OCI-M2 (cell line): ENCODE measurements around the gene FES.
"Not testable (repeated sequence)": the region's sequence is repeated elsewhere in the genome, so short reads cannot be mapped to it uniquely, and the experiment has no call there.

Source experiments
- DNase-seq: peaks from one replicate; lab custom pipeline; 2025; ENCODE audit not compliant: unreplicated experiment; lab: John Stamatoyannopoulos, UW

The FES gene

DNA sequence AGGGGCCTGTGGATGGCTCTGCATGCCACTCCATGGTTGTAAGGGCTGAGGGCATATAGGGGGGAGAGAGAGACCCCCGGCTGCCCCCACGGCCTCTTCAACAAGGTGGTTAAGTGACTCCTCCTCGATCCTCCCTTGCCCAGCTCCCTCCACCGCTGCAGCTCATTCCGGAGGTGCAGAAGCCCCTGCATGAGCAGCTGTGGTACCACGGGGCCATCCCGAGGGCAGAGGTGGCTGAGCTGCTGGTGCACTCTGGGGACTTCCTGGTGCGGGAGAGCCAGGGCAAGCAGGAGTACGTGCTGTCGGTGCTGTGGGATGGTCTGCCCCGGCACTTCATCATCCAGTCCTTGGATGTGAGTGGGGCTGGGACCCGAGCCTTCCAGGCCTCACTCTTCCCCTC is 6.5 kb downstream of the FES start:
- DNase-seq = no peak

DNA sequence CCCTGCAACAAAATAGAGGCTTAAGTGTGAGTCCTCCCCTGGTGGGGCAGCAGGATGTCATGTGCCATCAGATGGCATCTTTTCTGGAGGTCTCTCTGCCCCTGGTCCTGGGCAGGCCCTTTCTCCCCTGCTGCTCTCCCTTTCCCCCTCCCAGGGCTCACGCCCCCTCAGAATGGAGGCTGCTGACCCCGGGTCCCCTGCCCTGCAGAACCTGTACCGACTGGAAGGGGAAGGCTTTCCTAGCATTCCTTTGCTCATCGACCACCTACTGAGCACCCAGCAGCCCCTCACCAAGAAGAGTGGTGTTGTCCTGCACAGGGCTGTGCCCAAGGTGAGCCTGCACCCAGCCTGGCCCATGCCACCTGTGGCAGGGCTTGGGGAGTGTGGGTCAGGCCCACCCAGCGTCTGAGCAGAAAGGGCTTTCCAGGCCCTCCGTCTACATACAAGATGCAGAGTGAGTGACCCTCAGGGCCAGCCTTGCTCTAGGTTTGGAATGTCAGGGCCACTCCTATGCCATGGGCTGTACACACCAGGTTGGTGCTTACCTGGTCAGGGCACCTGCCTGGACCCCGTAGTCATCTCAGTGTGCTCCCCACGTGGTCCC is 7.1 kb downstream of the FES start:
- DNase-seq = no peak

DNA sequence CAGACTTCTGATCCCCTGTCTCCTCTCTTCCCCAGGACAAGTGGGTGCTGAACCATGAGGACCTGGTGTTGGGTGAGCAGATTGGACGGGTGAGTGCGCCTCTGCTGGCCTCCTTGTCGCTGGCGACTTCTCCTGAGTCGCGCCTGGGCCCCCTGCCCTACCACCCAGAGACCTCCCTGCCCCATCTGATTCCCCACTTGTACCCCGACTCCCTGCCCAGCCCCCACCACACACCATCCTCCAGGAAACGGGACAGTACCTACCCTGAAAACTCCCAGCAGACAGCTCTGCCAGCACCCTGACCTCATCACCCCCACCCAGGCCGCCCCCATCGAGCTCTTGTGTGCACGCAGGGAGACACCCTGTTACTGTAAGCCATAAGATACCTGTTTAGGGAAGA is 7.7 kb downstream of the FES start:
- DNase-seq = no peak

DNA sequence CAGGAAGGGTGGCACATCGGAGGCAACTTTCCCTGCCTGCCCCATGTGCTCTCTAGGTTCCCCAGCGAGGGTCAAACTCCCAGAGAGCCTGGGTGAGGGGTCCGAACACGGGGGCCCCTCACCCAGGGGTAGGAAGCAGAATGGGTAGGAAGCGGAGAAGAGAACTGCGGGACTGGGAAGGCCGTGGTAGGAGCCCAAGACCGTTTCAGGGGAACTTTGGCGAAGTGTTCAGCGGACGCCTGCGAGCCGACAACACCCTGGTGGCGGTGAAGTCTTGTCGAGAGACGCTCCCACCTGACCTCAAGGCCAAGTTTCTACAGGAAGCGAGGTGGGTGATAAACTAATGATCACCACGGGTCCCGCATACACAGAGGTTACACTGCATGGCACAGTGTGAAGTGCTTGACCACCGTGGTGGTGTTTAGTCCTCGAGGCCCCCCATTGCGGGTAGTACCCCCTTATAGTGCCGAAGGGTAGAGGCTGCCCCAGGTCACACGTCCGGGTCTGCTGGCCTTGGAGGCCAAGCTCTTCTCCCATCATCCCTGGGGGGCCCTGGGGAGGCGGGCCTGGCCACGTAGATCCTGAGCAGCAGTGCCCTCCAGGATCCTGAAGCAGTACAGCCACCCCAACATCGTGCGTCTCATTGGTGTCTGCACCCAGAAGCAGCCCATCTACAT is 8.3 kb downstream of the FES start:
- no peak for DNase-seq

DNA sequence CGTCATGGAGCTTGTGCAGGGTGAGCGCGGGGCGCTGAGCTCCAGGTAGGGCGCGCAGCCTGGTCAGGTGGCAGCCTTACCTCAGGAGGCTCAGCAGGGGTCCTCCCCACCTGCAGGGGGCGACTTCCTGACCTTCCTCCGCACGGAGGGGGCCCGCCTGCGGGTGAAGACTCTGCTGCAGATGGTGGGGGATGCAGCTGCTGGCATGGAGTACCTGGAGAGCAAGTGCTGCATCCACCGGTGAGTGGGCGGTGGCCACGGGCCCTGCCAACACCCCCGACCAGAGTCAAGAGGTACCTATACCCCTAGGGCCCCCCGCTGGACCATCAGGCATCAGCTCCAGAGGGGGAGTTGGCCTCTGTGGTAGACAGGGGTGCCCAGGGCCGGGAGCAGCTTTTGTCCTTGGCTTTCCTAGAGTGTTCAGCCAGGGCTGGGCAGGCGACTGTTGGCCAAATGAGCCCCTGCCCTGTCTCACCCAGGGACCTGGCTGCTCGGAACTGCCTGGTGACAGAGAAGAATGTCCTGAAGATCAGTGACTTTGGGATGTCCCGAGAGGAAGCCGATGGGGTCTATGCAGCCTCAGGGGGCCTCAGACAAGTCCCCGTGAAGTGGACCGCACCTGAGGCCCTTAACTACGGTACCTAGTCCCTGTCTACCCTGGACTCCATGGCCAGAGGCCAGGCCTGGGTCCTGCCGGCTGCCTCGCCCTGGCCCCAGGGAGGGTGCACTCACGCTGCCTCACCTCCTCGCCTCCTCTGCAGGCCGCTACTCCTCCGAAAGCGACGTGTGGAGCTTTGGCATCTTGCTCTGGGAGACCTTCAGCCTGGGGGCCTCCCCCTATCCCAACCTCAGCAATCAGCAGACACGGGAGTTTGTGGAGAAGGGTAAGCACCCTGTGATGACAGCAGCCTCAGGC is 9.1 kb downstream of the FES start:
- no peak for DNase-seq

DNA sequence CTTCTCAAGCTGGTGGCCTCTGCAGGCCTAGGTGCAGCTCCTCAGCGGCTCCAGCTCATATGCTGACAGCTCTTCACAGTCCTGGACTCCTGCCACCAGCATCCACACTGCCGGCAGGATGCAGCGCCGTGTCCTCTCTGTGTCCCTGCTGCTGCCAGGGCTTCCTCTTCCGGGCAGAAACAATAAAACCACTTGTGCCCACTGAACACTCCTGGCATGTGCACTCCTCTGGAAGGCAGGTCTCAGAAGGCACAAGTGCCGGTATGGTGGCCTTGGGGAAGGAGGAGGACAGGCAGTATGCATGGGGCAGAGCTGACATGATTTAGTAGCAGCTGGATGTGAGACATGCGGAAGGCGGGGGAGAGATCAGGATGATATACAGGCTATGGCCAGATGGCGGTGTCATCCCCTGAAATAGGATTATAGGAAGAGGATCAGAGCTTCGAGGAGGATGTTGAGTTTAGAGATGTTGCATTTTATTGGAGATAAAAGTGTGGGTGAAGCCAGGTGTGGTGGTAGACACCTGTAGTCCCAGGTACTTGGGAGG is 11.3 kb downstream of the FES start:
- no peak for DNase-seq

DNA sequence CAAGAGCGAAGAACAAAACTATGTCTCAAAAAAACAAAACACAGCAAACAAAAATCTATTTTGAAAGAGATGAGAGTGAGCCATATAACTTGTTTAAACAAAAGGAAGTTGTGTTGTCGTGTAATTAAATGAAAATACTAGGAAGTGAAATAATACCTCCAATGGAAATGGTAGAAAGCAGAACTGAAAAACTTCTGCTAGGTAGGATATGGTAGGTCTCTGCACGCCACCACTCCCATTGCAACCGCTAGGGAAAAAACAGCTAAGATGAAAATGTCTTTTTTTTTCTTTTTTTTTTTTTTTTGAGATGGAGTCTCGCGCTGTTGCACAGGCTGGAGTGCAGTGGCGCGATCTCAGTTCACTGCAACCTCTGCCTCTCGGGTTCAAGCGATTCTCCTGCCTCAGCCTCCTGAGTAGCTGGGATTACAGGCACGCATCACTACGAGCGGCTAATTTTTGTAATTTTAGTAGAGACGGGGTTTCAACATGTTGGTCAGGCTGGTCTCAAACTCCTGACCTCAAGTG is 12.9 kb downstream of the FES start:
- DNase-seq = not testable (repeated sequence)

DNA sequence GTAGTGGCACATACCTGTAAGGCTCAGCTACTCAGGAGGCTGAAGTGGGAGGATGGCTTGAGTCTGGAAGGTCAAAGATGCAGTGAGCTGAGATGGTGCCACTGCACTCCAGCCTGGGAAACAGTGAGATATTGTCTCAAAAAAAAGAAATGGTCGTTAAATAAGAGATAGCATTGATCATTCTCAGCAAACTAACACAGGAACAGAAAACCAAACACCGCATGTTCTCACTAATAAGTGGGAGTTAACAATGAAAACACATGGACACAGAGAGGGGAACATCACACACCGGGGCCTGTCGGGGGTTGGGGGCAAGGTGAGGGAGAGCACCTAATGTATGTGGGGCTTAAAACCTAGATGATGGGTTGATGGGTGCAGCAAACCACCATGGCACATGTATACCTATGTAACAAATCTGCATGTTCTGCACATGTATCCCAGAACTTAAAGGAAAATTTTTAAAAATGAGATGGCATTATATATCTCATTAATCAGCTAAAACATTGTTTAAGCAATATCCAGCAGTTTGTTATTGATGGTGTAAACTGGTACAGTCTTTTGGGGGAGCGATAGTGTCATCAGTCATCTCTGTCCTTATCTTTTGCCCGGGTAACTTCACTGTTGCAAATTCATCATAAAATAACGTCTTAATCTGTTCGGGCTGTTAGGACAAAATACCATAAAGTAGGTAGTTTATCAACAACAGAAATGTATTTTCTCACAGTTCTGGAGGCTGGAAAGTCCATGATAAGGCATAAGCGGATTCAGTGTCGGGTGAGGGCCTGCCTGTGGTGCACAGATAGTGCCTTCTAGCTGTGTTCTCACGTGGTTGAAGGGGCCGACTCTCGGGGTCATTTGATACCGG is 17.1 kb downstream of the FES start:
- peak; percentile 82 for DNase-seq

DNA sequence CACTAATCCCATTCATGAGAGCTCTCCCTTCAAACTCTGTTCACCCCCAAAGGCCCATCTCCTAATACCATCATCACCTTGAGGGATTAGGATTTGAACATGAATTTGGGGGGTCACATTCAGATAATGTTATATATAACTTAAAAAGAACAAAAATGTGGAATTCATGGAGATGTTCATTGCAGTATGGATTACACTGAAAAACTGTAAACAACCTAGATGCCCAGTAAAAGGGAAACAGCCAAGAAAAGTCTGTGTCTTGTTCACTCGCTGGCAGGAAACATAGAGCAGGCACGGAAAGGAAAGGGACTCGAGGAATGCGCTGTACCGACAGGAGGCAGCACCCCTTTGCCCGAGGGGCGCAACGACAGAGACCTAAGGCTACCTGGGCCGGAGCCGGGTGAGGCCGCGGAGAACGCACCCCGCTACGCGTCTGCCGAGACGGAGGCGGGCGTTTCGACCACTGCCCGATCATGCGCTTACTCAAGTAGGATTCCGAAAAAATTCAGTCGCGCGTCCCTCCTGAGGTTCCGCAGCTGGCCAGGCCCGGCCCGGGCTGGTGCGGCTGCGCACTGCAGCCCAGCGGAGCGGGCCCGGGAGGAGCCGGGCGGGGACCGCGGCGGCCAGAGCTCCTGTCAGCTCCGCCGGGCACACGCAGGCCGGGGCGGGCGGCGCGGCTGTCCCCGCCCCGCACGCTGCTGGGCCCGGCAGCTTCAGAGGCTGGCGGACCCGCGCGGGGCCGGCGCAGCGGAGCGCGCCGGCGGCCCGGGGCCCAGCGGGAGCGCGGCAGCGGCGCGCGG is 17.9 kb downstream of the FES start:
- DNase-seq = no peak

DNA sequence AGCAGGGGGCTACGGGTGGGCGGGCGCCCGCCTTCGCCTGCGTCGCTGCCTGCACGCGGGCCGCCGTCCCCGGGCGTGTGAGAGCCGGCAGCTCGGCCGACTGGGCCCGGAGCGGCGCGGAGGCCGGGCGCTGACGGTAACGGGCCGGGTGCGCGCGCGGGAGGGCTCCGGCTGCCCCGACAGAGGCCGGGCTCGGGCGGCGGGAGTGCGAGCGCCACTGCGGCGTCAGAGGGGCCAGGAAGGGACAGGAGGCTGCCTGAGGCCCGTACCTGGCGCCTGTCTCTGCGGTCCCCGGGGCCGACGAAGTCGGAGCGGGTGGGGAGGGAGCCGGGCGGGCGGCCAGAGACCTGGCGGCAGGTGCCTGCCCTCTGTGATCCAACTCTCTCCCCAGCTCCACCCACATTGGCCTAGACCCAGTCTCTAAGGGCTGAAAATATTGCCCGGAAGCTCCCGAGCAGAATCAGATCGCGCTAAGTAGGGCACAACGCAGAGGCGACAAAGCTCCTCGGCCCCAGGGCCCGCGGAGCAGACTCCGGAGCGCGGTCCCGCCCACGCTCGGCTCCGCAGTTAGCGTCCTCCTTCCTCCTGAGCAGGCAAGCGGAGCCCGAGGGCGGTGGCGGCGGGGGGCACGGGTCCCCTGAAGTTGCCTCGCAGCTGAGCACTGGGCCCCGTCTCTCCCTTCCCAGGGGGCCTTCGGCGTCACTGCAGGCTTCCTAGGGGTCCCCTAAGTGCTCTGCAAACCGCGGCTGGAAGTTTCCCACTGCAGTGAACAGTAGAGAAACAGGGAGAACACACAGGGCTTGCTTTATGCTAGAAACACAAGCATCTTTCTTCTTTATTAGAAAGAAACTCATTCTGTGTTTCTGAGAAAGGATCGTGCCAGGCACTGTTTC is 18.8 kb downstream of the FES start, which contains the start of gene MAN2A2:
MAN2A2 (plus strand) TSS at position 463 of the 893 bp plus-strand sequence. CDS start 906 bp downstream, outside the sequence.
- DNase-seq = no peak

DNA sequence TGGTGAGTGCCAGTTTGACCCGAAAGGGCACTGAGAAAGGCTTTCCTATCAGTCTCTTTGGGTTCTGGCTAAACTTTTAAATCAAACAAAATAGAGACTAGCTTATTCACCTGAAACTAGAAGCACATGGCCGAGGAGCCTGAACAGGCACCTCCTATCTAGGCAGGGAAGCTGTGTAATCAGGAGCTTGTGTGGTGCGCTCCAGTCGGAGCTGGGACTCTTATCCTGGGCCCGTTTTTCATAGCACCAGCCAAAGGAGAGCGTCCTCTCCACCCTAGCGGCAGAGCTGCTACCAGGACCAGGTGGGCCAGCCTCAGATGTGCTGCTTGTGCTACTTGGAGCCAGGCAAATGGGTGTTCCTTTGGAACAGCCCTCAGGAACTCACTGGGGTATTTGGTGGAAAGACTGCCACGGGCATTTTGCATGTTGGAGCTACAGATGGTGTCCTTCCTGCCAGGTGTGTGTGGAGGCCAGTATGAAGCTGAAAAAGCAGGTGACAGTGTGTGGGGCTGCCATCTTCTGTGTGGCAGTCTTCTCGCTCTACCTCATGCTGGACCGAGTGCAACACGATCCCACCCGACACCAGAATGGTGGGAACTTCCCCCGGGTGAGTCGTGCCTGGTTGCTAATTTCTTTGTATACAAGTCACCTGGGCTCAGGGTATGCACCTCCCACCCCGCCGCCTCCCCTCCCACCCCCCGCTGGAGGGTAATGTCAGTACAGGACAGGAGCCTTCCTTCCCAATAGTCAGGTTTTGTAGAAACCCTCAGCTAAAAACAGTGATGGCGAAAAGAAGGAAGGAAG is 19.6 kb downstream of the FES start:
- DNase-seq = no peak

DNA sequence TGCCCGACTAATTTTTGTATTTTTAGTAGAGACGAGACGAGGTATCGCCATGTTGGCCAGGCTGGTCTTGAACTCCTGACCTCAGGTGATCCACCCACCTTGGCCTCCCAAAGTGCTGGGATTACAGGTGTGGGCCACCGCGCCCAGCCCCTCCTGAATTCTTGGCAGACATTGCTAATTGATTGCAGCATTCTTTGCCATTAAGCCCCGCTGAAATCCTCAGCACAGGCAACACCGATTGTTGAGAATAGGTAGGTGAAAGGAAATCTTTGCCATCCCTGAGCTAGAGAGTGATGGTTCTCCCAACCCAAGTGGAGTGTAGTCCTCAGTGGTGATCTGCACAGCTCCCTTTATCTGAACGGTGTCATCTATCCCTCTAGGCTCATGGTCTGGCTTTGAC is 20.4 kb downstream of the FES start:
- no peak for DNase-seq

DNA sequence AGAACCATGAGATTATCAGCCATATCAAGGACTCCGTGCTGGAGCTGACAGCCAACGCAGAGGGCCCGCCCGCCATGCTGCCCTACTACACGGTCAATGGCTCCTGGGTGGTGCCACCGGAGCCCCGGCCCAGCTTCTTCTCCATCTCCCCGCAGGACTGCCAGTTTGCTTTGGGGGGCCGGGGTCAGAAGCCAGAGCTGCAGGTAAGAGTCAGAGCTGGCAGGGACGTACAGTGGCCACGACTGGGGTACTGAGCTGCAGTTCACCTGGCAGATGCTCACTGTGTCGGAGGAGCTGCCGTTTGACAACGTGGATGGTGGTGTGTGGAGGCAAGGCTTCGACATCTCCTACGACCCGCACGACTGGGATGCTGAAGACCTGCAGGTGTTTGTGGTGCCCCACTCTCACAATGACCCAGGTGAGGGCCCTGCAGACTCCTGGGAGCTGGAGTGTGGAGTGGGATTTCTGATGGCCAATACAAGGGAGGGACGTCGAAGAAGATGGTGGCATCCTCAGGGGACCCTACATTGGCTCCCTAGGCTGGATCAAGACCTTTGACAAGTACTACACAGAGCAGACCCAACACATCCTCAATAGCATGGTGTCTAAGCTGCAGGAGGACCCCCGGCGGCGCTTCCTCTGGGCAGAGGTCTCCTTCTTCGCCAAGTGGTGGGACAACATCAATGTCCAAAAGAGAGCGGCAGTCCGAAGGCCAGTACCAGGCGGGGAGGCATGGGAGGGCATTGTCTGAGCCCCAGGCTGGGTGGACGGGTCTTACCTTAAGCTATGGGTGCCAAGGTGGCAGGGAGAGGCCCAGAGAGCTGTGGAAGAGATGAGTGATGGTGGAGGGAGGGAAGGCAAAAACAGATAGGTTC is 21.2 kb downstream of the FES start:
- no peak for DNase-seq

DNA sequence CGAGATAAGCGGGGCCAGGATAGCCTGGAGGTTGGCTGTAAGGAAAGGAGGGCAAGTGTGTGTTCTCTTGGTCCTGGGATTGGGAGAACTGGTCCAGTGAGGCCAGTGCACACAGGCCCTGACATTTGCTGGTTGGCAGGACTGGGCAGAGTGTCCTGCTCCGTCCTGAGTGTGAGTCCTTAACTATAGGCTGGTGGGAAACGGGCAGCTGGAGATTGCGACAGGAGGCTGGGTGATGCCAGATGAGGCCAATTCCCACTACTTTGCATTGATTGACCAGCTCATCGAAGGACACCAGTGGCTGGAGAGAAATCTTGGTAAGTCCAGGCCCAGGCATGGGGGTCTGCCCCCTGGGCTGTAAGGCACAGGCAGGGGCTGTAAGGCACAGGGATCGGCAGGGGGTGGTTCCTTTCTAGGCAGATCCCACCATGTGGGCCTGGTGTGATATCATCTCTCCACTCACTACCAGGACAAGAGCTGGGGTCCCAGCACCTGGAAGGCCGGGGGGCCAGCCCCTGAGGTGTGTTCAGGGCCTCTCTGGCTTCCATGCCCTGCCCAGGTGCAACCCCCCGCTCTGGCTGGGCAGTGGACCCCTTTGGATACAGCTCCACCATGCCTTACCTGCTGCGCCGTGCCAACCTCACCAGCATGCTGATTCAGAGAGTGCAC is 22.0 kb downstream of the FES start:
- no peak for DNase-seq

DNA sequence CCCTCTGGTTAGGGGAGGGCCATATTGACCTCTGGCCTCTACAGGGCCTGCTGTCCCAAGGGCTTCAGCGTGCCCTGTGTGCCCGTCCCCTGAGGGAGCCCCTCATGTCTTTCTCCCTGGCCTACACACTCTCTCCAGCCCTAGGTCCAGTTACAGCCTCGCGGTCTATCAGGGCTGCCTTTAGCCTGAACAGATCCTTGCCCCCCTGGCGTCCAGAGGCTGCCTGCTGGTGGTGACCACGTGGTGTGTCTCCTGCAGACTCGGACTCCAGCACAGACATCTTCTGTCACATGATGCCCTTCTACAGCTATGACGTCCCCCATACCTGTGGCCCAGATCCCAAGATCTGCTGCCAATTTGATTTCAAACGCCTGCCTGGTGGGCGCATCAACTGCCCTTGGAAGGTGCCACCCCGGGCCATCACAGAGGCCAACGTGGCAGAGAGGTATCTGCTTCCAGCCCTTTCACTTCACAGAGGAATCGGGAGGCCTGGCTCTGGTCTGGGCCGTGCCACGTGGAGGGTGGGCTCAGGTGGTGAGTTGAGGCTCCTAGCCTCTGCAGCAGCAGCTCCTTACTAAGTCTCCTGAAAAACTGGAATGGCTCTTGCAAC is 22.9 kb downstream of the FES start:
- no peak for DNase-seq
